ENCODE results near the gene RAB11FIP3. TPM values are rescaled to one million over a fixed set of nuclear protein-coding genes. Genes with fewer than 3 reads are reported as not detected.

The RAB11FIP3 gene
- total RNA-seq, 1 donor from 2014 or later = 81.5 TPM

- Mint-ChIP-seq H3K4me1 (ENCODE audit: unreplicated experiment) (no peaks in the 10 kb centered on the region), H3K4me3 (ENCODE audit: unreplicated experiment) (no peak overlapping the region), H3K27me3 (ENCODE audit: unreplicated experiment) (peaks cover 4% of the 10 kb centered on the region), H3K9me3 (ENCODE audit: unreplicated experiment) (no peaks in the 10 kb centered on the region), H3K36me3 (ENCODE audit: low read depth, unreplicated experiment) (no peaks in the 10 kb centered on the region), H3K27ac (ENCODE audit: unreplicated experiment) (no peak overlapping the region)
- TF ChIP-seq CTCF (IDR thresholded peaks at IDR 0.05; ENCODE audit: unreplicated experiment) = no peak
- DNase-seq (ENCODE audit: low spot score) = no peak
Observed at GRCh38 chr16:444027-444426, 18.6 kb downstream of the RAB11FIP3 start.

DNA sequence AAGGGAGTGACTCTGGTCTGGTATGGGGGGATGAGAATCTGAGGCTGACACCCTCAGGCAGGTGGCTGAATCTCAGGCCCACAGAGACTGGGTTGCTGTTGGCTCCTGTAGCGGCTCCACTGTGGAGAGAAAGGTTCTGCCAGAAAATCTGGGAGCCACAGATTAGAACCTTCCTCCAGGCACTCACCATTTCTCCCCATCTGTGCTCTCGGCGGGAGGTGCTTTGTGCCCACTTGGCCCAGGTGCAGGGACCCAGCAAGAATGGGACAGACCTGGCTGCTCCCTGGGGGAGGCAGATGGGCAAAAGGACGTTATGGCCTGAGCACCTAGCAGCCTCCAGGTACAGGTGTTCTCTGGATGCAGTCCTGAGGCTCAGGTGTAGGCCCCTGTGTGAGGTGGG, 20.1 kb downstream of the RAB11FIP3 start:
- no peaks in the 10 kb centered on the region for H3K36me3 Mint-ChIP-seq (ENCODE audit: low read depth, unreplicated experiment)
- no peak for DNase-seq (ENCODE audit: low spot score)
- H3K27me3 Mint-ChIP-seq (ENCODE audit: unreplicated experiment) = peaks cover 4% of the 10 kb centered on the region
- no peak overlapping the region for H3K4me3 Mint-ChIP-seq (ENCODE audit: unreplicated experiment)
- H3K27ac Mint-ChIP-seq (ENCODE audit: unreplicated experiment) = no peak overlapping the region
- H3K9me3 Mint-ChIP-seq (ENCODE audit: unreplicated experiment) = no peaks in the 10 kb centered on the region
- H3K4me1 Mint-ChIP-seq (ENCODE audit: unreplicated experiment) = no peaks in the 10 kb centered on the region
- no peak for TF ChIP-seq CTCF (IDR thresholded peaks at IDR 0.05; ENCODE audit: unreplicated experiment)

GRCh38 chr16:450385-450784, 24.9 kb downstream of the RAB11FIP3 start:
- no peak for DNase-seq (ENCODE audit: low spot score)
- H3K9me3 Mint-ChIP-seq (ENCODE audit: unreplicated experiment) = no peaks in the 10 kb centered on the region
- no peak overlapping the region for H3K4me3 Mint-ChIP-seq (ENCODE audit: unreplicated experiment)
- no peak overlapping the region for H3K27ac Mint-ChIP-seq (ENCODE audit: unreplicated experiment)
- no peak for TF ChIP-seq CTCF (IDR thresholded peaks at IDR 0.05; ENCODE audit: unreplicated experiment)
- peaks cover 3% of the 10 kb centered on the region for H3K4me1 Mint-ChIP-seq (ENCODE audit: unreplicated experiment)
- no peaks in the 10 kb centered on the region for H3K36me3 Mint-ChIP-seq (ENCODE audit: low read depth, unreplicated experiment)
- H3K27me3 Mint-ChIP-seq (ENCODE audit: unreplicated experiment) = peaks cover 3% of the 10 kb centered on the region

- H3K4me1 Mint-ChIP-seq (ENCODE audit: unreplicated experiment) = peaks cover 3% of the 10 kb centered on the region
- no peak overlapping the region for H3K27ac Mint-ChIP-seq (ENCODE audit: unreplicated experiment)
- H3K9me3 Mint-ChIP-seq (ENCODE audit: unreplicated experiment) = no peaks in the 10 kb centered on the region
- no peak for DNase-seq (ENCODE audit: low spot score)
- H3K27me3 Mint-ChIP-seq (ENCODE audit: unreplicated experiment) = peaks cover 3% of the 10 kb centered on the region
- H3K4me3 Mint-ChIP-seq (ENCODE audit: unreplicated experiment) = no peak overlapping the region
- H3K36me3 Mint-ChIP-seq (ENCODE audit: low read depth, unreplicated experiment) = no peaks in the 10 kb centered on the region
- TF ChIP-seq CTCF (IDR thresholded peaks at IDR 0.05; ENCODE audit: unreplicated experiment) = no peak
Observed at GRCh38 chr16:450785-451512, 25.5 kb downstream of the RAB11FIP3 start.

- H3K27ac Mint-ChIP-seq (ENCODE audit: unreplicated experiment) = peak overlapping the region; percentile 42
- H3K27me3 Mint-ChIP-seq (ENCODE audit: unreplicated experiment) = peaks cover 4% of the 10 kb centered on the region
- H3K4me3 Mint-ChIP-seq (ENCODE audit: unreplicated experiment) = no peak overlapping the region
- H3K36me3 Mint-ChIP-seq (ENCODE audit: low read depth, unreplicated experiment) = peaks cover 5% of the 10 kb centered on the region
- no peak for DNase-seq (ENCODE audit: low spot score)
- peaks cover 7% of the 10 kb centered on the region for H3K4me1 Mint-ChIP-seq (ENCODE audit: unreplicated experiment)
- no peaks in the 10 kb centered on the region for H3K9me3 Mint-ChIP-seq (ENCODE audit: unreplicated experiment)
- no peak for TF ChIP-seq CTCF (IDR thresholded peaks at IDR 0.05; ENCODE audit: unreplicated experiment)
Observed at GRCh38 chr16:454397-454940, 29.0 kb downstream of the RAB11FIP3 start.

Data from endothelial cell (in vitro differentiated cells).